Activated T-helper 2 cell treated with anti-CD3 and anti-CD28 coated beads, Interferon-gamma antibody, Interleukin-2, Interleukin-4, amounts not matched to agents 10 μg/mL and 5 μg/mL and 100 μg/mL, durations not matched to agents 14 hours and 24 hours and 36 hours (primary cell): Measurements from ENCODE around the gene PSKH1. TPM values are rescaled to one million over a fixed set of nuclear protein-coding genes. Genes with fewer than 3 reads are reported as not detected.

ENCODE experiments used
- DNase-seq: peaks from one replicate; pipeline ENCODE4 v3.0.0; 2021; ENCODE audit warnings: low spot score
- H3K27ac Mint-ChIP-seq: one replicate; pipeline ENCODE4 v1.8.0; 2021; ENCODE audit warnings: mixed read lengths
- H3K27me3 Mint-ChIP-seq: one replicate; pipeline ENCODE4 v1.8.0; 2021; ENCODE audit warnings: low read depth, mixed read lengths
- H3K36me3 Mint-ChIP-seq: one replicate; pipeline ENCODE4 v1.8.0; 2021; ENCODE audit warnings: low read depth, mixed read lengths
- H3K4me1 Mint-ChIP-seq: one replicate; pipeline ENCODE4 v1.8.0; 2021; ENCODE audit warnings: low read depth, mixed read lengths
- H3K4me3 Mint-ChIP-seq: one replicate; pipeline ENCODE4 v1.8.0; 2021; ENCODE audit warnings: low read depth, mild to moderate bottlenecking, moderate library complexity, mixed read lengths
- H3K9me3 Mint-ChIP-seq: one replicate; pipeline ENCODE4 v1.8.0; 2021; ENCODE audit warnings: mixed read lengths
- intact Hi-C: fragments of 100-400 bp; cut with micrococcal nuclease; formaldehyde crosslinking; loops from one replicate; pipeline ENCODE4 v1.15.1; 2023
- total RNA-seq: library from RNA; stranded (reverse); gene quantifications from 2 replicates; pipeline ENCODE4 v1.2.3, GENCODE V29; 2022

The PSKH1 gene
- total RNA-seq, 1 donor from 2014 or later: 15.5 TPM

DNA sequence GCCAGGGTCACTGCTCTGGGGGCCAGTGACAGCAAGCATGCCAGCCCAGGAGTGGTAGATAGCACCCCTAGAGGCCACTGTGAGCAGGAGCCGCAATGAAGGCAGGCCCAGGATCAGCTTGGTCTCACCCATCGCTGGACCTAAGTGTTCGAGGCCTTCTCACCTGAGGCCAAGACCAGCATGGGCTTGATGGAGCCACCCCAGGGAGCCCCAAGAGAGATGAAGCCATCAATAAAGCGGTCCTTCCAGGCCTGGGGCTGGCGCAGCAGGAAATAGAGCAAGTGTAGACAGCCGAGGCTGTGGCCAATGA is 49.1 kb downstream of the PSKH1 start:
- Mint-ChIP-seq H3K4me1 (peaks cover 20% of the 10 kb centered on the region), H3K27me3 (no peaks in the 10 kb centered on the region), H3K27ac (no peak overlapping the region), H3K9me3 (no peaks in the 10 kb centered on the region), H3K4me3 (no peak overlapping the region), H3K36me3 (peaks cover 17% of the 10 kb centered on the region)
- intact Hi-C loops: no loop called here
- peak; percentile 26 for DNase-seq

DNA sequence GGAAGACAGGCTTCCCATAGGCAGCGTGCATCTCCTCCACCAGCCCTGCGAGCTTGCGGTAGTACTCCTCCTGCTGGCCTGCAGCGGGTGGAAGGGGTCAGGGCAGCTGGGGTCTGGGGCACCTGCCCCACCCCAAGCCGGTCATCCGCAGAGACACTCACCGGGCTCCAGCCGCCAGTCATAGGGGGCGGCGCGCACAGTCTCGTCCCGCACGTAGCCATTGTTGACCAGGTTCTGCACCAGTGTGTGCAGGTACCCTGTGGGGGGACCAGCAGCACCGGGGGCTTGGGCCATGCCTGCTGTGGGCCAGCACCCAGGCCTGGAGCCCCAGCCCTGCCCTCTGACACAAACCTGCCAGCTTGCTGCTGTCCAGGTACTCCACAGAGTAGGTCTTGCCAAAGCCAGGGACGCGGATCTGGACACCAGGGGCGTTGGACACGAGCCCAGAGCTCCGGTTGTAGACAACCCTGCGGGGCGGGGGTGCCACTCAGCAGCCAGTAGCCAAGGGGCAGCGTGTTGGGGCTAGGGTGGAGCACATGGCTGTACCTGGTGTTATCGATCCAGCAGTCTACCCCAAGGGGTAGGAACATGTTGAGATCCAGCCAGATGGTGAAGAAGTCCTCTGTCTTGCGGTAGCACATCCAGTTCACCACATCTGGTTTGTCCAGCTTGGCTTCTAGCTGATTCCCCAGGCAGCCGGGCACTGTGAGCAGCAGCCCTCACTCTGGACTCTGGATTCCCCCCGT is 49.6 kb downstream of the PSKH1 start:
- Mint-ChIP-seq H3K4me3 (no peak overlapping the region), H3K4me1 (peaks cover 16% of the 10 kb centered on the region), H3K27me3 (no peaks in the 10 kb centered on the region), H3K36me3 (peaks cover 14% of the 10 kb centered on the region), H3K27ac (no peak overlapping the region), H3K9me3 (no peaks in the 10 kb centered on the region)
- intact Hi-C loops: no loop called here
- DNase-seq: no peak

DNA sequence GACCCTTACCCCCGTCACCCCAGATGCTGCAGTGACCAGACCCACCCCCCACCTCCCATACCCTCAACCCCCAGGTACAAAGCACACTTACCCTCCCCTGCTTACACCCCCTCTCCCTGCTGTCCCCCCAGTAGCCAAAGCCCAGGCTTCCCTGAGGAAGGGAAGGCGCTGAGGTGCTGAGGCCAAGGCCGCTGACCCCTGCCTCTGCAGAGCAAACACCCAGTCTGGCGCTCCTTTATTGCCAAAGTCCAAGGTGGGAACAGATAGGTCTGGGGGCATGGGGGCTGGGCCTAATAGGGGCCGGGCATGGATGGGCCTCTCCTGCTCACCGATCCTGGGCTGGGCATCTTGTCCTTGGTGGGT is 50.2 kb downstream of the PSKH1 start:
- intact Hi-C loops: no loop called here
- Mint-ChIP-seq H3K4me1 (peaks cover 16% of the 10 kb centered on the region), H3K36me3 (peaks cover 19% of the 10 kb centered on the region), H3K27me3 (no peaks in the 10 kb centered on the region), H3K27ac (no peak overlapping the region), H3K4me3 (no peak overlapping the region), H3K9me3 (no peaks in the 10 kb centered on the region)
- DNase-seq: no peak

DNA sequence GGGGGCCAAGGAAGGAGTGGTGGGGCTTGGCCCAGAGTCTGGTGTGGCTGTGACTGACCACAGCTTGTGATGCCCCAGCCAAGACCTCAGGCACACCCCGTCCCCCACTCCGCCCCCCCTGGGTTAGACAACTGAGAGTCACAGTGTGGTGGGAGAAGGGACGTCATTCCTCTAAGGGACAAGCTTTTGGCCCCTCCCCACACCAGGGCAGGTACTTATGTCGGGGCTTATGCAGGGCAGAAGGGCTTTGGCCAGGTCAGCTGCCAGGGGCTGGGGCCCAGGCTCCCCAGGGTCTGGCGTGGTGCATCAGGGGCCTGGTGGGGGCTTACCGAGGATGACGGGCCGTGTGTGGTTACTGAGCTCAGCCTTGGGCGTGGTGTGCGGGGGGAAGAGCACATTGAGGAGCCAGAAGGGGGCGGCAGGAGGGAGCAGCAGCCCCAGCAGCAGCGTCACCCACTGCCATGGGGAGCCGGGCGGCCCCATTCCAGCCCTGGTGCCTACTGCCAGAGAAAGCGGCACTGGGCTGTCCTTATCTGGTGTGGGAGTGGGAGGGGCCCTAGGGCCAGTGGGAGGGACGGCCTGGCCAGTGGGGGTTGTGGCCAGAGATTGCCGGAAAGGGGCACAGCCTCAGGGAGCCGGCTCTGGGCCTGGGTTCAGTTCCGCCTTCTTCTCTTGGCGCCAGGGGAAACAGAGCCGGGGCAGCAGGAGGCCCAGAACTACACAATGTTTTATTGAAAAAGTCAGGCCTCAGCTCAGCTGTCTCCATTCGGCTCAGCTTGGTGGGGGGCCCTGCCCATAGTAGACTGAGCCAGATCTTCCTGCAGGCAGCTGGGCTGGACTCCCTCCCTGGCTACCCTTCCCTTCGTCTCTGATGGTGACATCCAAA is 50.8 kb downstream of the PSKH1 start, which contains the start of gene LCAT:
Gene LCAT, minus strand, starts transcription at position 502 of the 886 bp plus-strand sequence. Its CDS starts 19 bp downstream, at position 483.
- H3K36me3 Mint-ChIP-seq: peaks cover 21% of the 10 kb centered on the region
- no peaks in the 10 kb centered on the region for H3K9me3 Mint-ChIP-seq
- intact Hi-C loops: no loop called here
- H3K4me1 Mint-ChIP-seq: peaks cover 16% of the 10 kb centered on the region
- H3K27ac Mint-ChIP-seq: no peak within 1 kb of the TSS
- no peak within 1 kb of the TSS for H3K4me3 Mint-ChIP-seq
- no peaks in the 10 kb centered on the region for H3K27me3 Mint-ChIP-seq
- no peak for DNase-seq

DNA sequence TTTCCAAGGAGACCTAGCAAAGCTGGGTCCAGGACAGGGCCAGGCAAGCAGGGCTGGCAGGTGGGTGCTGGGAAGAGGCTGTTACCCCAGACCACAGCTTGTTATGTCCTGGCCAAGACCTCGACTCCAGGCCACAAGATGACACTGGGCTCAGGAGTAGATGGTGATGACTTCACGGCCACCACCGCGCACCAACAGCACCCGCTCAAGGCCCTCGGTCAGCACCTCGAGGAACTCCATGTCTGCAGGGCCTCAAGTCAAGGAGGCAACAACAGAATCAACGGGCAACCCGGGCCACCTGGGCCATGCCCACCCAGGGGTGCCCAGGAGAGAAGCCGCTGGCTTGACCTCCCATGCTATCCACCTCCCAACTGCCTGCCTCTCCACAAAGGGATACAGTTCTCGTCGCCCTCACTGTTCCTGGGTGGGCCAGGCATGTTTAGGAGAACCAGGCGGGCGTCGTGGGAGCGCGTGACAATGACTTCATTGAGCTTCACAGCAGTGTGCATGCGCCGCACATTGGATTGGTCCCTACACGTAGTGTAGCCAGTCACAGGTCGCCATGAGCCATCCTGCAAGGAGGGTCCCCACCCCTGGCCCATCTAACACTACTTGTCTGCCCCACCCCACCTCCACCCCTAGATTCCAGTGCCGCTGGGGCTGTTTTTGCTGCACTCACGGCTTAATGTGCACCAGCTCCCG is 51.8 kb downstream of the PSKH1 start:
- intact Hi-C loops: no loop called here
- no peak overlapping the region for H3K27ac Mint-ChIP-seq
- H3K9me3 Mint-ChIP-seq: no peaks in the 10 kb centered on the region
- H3K27me3 Mint-ChIP-seq: no peaks in the 10 kb centered on the region
- H3K4me3 Mint-ChIP-seq: no peak overlapping the region
- peaks cover 15% of the 10 kb centered on the region for H3K36me3 Mint-ChIP-seq
- peaks cover 13% of the 10 kb centered on the region for H3K4me1 Mint-ChIP-seq
- no peak for DNase-seq

DNA sequence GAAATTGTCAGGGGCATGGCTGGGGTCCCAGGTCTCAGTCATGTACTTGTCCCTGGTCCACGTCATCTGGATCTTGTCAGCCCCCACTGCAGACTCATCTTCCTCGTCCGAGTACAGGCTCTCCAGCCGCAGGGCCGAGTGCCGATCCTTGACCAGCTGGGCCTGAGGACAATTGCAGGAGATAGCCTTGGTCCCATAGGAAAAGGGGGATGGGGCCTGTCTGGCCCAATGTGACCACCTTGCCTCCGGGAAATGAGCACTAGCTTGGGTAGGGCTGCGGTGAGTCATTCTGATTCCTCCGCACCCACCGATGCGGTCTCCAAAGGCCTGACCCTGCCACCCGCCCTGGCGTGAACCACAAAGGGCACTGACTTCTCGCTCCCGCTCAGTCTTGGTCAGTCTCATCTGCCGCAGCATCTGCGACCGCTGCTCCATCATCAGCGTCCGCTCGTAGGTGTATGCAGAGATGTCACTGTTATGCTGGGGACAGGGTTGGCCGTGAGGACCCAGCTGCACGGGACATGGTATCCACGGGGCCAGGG is 52.4 kb downstream of the PSKH1 start:
- no peak overlapping the region for H3K4me3 Mint-ChIP-seq
- H3K4me1 Mint-ChIP-seq: peaks cover 7% of the 10 kb centered on the region
- no peaks in the 10 kb centered on the region for H3K27me3 Mint-ChIP-seq
- no peak for DNase-seq
- peaks cover 10% of the 10 kb centered on the region for H3K36me3 Mint-ChIP-seq
- H3K27ac Mint-ChIP-seq: no peak overlapping the region
- intact Hi-C loops: no loop called here
- no peaks in the 10 kb centered on the region for H3K9me3 Mint-ChIP-seq

DNA sequence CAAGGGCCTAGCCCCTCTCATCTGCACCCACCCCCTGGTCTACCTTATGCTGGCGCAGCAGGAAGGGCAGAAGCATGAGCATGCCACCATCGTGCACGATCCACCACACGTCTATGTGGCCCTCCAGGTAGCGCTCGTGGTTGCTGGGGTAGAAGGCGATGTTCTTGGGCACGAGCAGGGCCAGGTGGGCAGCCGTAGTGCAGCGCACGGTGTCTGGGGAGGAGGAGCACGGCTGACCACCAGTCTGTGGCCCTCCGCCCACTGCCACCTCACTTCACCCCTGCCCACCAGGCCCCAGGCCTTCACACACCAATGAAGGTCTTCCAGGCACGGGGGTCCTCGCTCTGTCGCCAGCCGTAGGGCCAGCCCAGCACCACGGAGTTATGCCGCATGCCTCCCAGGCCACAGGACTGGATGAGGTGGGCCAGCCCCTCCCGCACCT is 53.1 kb downstream of the PSKH1 start:
- Mint-ChIP-seq H3K9me3 (no peaks in the 10 kb centered on the region), H3K4me3 (no peak overlapping the region), H3K27me3 (no peaks in the 10 kb centered on the region)

DNA sequence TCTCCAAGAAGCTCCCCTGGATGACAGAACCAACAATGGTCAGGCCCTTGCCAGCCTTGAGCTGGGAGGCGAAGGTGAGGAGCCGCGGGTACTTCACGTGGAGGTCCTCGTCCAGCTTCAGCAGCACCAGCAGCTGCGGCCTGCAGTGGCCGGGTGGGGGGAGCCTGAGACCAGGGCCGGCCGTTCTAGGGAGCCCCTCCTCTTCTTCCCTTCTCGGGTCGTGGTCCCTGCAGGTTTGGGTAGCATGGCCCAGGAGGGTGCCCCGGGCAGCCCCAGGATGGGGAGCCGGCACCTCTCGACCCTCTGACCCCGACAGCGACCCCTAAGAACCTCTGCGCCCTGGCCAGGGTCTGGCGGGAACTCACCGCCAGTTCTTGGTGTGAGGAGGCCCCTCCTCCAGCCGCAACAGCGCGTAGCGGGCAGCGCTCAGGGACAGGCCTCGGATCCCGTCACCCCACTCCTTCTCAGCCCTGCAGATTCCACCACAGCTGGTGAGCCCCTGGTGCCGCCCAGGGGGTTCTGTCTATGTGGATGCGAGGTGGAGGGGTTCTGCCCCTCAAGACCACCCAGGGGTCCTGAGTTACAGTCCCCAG is 54.0 kb downstream of the PSKH1 start:
- intact Hi-C loops: no loop called here
- Mint-ChIP-seq H3K9me3 (no peaks in the 10 kb centered on the region), H3K4me1 (no peaks in the 10 kb centered on the region), H3K36me3 (peaks cover 12% of the 10 kb centered on the region), H3K4me3 (no peak overlapping the region), H3K27me3 (no peaks in the 10 kb centered on the region), H3K27ac (no peak overlapping the region)
- DNase-seq: no peak

More for the DNA sequence above, 53.1 kb downstream of the PSKH1 start:
- intact Hi-C loops: no loop called here
- H3K27ac Mint-ChIP-seq: no peak overlapping the region
- no peak for DNase-seq
- H3K36me3 Mint-ChIP-seq: peaks cover 12% of the 10 kb centered on the region
- peaks cover 7% of the 10 kb centered on the region for H3K4me1 Mint-ChIP-seq

DNA sequence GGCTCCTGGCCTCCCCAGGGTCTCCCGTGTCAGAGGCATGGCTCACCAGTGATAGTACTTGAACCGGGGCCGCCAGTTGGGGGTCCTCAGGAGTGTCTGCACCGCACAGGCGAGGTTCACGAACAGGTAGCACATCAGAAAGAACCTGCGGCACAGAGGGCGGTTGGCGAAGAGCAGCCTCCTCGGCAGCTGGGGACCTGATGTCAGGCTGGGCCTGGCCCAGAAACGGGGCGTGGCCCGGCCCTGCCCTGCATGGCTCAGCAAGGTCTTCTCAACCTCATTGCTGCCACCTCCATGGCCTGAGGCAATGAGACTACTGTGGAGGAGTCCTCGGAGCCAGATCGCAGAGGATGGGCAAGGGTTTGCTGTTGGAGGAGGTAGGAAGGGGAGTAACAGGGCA is 55.0 kb downstream of the PSKH1 start:
- intact Hi-C loops: no loop called here
- no peak overlapping the region for H3K4me3 Mint-ChIP-seq
- no peak overlapping the region for H3K27ac Mint-ChIP-seq
- H3K9me3 Mint-ChIP-seq: no peaks in the 10 kb centered on the region
- H3K36me3 Mint-ChIP-seq: peaks cover 9% of the 10 kb centered on the region
- no peaks in the 10 kb centered on the region for H3K27me3 Mint-ChIP-seq
- no peak for DNase-seq
- H3K4me1 Mint-ChIP-seq: no peaks in the 10 kb centered on the region

DNA sequence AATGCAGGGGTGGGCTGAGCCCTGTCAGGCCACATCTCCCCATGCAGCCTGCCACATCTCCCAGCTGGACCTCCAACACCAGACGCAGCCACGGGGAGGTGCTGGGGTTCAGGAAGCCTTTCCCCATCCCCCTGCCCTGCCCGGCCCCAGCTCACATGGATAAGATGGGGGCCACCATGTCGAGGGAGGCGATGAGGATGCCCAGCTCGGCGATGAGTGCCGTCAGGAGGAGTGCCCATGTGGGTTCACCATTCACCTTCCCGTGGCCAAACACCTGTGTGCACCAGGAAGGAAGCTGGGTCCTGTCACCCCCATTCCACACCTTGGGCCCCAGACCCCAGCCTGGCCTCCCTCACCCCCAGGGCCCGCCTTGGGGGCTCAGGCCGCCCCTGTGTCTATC is 56.6 kb downstream of the PSKH1 start:
- no peaks in the 10 kb centered on the region for H3K27me3 Mint-ChIP-seq
- no peak overlapping the region for H3K4me3 Mint-ChIP-seq
- no peak overlapping the region for H3K27ac Mint-ChIP-seq
- H3K9me3 Mint-ChIP-seq: no peaks in the 10 kb centered on the region
- intact Hi-C loops: no loop called here
- no peaks in the 10 kb centered on the region for H3K4me1 Mint-ChIP-seq
- peaks cover 9% of the 10 kb centered on the region for H3K36me3 Mint-ChIP-seq
- DNase-seq: no peak

DNA sequence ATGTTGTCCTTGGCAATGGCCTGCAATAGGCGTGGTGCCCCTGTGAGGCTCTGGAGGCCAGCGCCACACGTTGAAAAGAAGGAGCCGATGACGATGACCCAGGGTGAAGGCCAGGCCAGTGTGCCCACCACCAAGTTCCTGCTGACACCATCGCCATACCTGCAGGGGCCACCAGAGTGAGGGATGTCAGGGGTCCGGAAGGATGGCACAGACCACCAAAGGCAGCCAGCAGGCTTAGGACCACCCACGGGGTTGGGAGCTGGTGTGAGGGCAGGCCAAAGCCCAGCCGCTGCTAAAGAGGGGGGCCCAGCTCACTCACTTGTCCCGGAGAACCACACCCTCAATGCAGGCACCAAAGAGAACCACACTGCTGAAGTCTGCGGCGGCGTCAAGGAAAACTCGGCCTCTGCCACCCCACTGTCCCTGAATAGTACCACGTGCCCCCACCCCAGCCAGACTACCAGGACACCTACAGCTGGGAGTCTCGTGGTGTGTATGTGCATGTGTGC is 57.3 kb downstream of the PSKH1 start:
- H3K27me3 Mint-ChIP-seq: no peaks in the 10 kb centered on the region
- no peaks in the 10 kb centered on the region for H3K4me1 Mint-ChIP-seq
- no peak overlapping the region for H3K4me3 Mint-ChIP-seq
- no peaks in the 10 kb centered on the region for H3K9me3 Mint-ChIP-seq
- intact Hi-C loops: no loop called here
- H3K36me3 Mint-ChIP-seq: peaks cover 15% of the 10 kb centered on the region
- no peak for DNase-seq
- H3K27ac Mint-ChIP-seq: no peak overlapping the region

DNA sequence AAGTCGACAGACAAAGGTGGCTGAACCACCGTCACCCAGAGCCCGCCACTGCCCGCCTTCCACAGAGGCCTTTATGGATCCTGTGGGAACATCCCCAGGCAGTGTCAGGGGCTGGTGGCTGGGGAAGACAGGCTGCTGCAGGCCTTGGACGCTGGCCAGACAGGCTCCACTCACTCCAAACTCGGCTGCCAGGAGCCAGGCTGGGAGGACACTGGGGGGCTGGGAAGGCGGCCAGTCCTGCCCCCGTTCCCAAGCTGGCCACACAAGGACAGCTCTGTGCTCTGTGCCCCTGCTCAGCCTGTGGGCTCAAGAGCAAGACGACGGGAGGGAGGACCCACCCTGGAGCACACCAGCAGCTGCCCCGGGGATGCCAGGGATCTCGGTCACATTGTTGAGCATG is 58.4 kb downstream of the PSKH1 start:
- no peak for DNase-seq
- H3K9me3 Mint-ChIP-seq: no peaks in the 10 kb centered on the region
- H3K4me1 Mint-ChIP-seq: no peaks in the 10 kb centered on the region
- H3K4me3 Mint-ChIP-seq: no peak overlapping the region
- peaks cover 15% of the 10 kb centered on the region for H3K36me3 Mint-ChIP-seq
- no peak overlapping the region for H3K27ac Mint-ChIP-seq
- intact Hi-C loops: no loop called here
- no peaks in the 10 kb centered on the region for H3K27me3 Mint-ChIP-seq
